HUDEP-2 (cell line): ENCODE data around the gene FAM43A.

ENCODE experiments used
- DNase-seq, 76 experiments: peaks; one replicate each; lab custom pipeline; 2025; ENCODE audit not compliant: unreplicated experiment in 76 of 76; lab: John Stamatoyannopoulos, UW

The FAM43A gene

GRCh38 chr3:194736896-194737600 is 51.4 kb downstream of the FAM43A start:
- no peak for DNase-seq
